ENCODE data around the gene ITGB3. TPM values are rescaled to one million over a fixed set of nuclear protein-coding genes. Genes with fewer than 3 reads are reported as not detected.
A peak's percentile ranks its signal among the peaks of the same experiment; 100 is the strongest.

The ITGB3 gene
- total RNA-seq, 3 donors from 2014 or later, result 3.9 to 58.4 (median 6.8) TPM

DNA sequence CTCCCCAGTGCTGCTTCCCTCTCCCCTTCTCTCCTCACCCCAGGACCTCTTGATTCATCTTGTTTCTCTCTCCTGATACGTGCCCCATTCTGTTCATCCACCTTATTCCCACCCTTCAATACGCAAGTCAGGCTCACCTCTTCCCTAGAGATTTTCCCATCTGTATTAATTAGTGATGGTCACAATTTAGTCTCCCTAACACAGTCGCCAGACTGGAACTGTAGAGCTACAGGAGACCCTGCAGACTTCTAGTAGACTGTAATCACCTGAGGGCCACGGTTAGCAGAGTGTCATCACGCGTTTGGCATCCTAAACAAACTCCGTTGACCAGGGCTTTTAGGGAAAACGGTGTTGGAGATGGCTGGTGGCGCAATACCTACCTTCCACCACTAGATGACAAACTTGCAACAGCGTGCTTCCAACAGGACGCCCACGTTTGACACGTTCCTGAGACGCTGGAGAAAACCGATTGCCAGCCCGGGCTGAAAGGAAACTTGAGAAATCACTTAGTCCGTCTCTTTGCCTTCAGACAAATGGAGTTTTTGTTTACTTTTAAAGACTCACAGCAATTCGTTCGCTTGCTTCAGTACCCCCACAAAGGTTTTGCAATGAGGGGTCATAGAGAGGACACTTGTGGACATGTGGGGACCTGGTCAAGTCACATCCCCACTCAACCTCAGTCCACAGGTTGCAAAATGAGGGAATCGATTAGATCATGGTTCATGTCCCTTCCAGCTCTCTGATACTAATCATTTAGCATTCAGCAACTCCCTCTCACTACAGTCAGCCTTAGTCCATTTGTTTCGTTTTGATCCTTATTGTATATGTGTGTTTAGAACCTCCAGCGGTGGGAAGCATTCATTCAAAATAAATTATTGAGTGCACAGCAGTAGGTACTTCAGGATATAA is 23.8 kb upstream of the ITGB3 start:
- H3K4me3 ChIP-seq, result no peak overlapping the region
- intact Hi-C loops (cut with DNase I, micrococcal nuclease), result loop anchor here (2.0 to 10.0 kb wide), 3 partner anchors 83 to 385 kb away; no protein-coding TSS in a partner anchor
- ATAC-seq, result peak; percentile 96

DNA sequence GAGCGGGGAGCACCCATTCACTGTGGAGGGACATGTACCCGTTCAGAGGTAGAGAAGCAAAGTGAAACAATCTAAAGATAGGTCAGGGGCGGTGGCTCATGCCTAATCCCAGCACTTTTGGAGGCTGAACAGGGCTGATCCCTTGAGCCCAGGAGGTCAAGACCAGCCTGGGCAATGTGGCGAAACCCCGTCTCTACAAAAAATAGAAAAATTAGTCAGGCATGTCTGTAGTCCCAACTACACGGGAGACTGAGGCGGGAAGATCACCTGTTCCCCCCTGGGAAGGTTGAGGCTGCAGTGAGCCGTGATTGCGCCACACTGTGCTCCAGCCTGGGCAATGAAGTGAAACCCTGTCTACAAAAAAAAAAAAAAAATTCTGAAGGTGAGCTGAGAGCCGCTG is 22.8 kb upstream of the ITGB3 start:
- DNase-seq (no peak), ATAC-seq (no peak)
- TF ChIP-seq, protein P1, sequence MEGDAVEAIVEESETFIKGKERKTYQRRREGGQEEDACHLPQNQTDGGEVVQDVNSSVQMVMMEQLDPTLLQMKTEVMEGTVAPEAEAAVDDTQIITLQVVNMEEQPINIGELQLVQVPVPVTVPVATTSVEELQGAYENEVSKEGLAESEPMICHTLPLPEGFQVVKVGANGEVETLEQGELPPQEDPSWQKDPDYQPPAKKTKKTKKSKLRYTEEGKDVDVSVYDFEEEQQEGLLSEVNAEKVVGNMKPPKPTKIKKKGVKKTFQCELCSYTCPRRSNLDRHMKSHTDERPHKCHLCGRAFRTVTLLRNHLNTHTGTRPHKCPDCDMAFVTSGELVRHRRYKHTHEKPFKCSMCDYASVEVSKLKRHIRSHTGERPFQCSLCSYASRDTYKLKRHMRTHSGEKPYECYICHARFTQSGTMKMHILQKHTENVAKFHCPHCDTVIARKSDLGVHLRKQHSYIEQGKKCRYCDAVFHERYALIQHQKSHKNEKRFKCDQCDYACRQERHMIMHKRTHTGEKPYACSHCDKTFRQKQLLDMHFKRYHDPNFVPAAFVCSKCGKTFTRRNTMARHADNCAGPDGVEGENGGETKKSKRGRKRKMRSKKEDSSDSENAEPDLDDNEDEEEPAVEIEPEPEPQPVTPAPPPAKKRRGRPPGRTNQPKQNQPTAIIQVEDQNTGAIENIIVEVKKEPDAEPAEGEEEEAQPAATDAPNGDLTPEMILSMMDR (IDR thresholded peaks at IDR 0.05), result no peak
- peaks cover 8% of the 10 kb centered on the region for H3K4me1 ChIP-seq (ENCODE audit: low read depth)
- no peak overlapping the region for H3K4me3 ChIP-seq
- H3K36me3 ChIP-seq (ENCODE audit: low read depth), result no peaks in the 10 kb centered on the region
- intact Hi-C loops (cut with DNase I, micrococcal nuclease), result loop anchor here in 1 of 2 donors (2.0 kb wide), 1 partner anchor 84 kb away; no protein-coding TSS in a partner anchor
- H3K9me3 ChIP-seq, result no peaks in the 10 kb centered on the region

More for the DNA sequence above, 23.8 kb upstream of the ITGB3 start:
- DNase-seq, result peak; percentile 73 to 90 (median 74)
- TF ChIP-seq, protein P1 (IDR thresholded peaks at IDR 0.05), result peak; percentile 97
- H3K36me3 ChIP-seq (ENCODE audit: low read depth), result no peaks in the 10 kb centered on the region
- H3K4me1 ChIP-seq (ENCODE audit: low read depth), result peaks cover 8% of the 10 kb centered on the region
- H3K9me3 ChIP-seq, result no peaks in the 10 kb centered on the region

DNA sequence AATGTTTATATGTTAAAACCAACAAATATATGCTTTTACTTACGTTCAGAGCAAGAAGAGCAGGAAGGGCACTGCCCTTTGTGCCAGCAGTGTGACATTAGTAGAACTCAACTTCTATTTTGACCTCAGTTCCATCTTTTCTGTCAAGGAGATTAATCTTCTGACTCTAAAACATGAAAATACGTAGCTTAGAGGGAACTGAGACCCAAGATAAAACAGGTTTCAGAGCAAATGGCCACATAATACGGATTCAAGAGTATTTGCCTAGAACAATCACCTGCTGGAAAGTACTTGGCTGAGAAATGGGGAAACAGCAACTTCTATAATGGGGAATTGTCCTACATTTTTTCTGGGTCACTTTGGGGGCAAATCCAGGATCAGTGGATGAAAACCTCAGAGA is 22.3 kb upstream of the ITGB3 start:
- Histone ChIP-seq H3K9me3 (no peaks in the 10 kb centered on the region), H3K4me3 (no peak overlapping the region), H3K36me3 (ENCODE audit: low read depth) (no peaks in the 10 kb centered on the region), H3K4me1 (ENCODE audit: low read depth) (peaks cover 8% of the 10 kb centered on the region)
- ATAC-seq (no peak), DNase-seq (no peak)
- TF ChIP-seq, protein P1 (IDR thresholded peaks at IDR 0.05), result no peak
- intact Hi-C loops (cut with DNase I, micrococcal nuclease), result loop anchor here in 1 of 2 donors (2.0 kb wide), 1 partner anchor 83 kb away; no protein-coding TSS in a partner anchor

DNA sequence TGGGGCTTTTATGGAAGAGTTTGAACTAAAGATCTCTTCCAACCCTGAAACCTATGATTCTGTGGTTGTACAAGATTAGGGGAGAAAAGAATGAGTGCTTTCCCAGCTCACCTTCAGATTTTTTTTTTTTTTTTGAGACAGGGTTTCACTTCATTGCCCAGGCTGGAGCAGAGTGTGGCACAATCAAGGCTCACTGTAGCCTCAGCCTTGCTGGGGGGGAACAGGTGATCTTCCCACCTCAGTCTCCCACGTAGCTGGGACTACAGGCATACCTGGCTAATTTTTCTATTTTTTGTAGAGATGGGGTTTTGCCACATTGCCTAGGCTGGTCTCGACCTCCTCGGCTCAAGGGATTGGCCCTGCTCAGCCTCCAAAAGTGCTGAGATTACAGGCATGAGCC is 21.8 kb upstream of the ITGB3 start:
- TF ChIP-seq, protein P1 (IDR thresholded peaks at IDR 0.05), result no peak

DNA sequence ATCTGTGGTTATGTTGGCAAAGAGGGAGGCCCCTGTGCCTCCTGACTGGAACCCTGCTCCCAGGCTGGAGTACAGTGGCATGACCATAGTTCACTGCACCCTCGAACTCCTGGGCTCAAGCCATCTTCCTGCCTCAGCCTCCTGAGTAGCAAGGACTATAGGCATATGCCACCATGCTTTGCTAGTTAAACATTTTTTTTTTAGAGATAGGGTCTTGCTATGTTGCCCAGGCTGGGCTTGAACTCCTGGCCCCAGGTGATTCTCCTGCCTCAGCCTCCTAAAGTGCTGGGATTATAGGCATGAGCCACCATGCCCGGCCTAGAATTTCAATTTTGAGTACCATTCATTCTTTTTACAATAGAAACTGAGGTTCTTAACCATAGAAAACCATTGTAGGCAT is 21.2 kb upstream of the ITGB3 start:
- intact Hi-C loops (cut with DNase I, micrococcal nuclease), result no loop called here
- Histone ChIP-seq H3K36me3 (ENCODE audit: low read depth) (no peaks in the 10 kb centered on the region), H3K9me3 (peaks cover 3% of the 10 kb centered on the region), H3K4me3 (no peak overlapping the region), H3K4me1 (ENCODE audit: low read depth) (peaks cover 8% of the 10 kb centered on the region)
- DNase-seq (no peak), ATAC-seq (no peak)
- TF ChIP-seq, protein P1 (IDR thresholded peaks at IDR 0.05), result no peak

More for the DNA sequence above, 21.8 kb upstream of the ITGB3 start:
- intact Hi-C loops (cut with DNase I, micrococcal nuclease), result loop anchor here in 1 of 2 donors (2.0 kb wide), 1 partner anchor 83 kb away; no protein-coding TSS in a partner anchor
- no peak overlapping the region for H3K4me3 ChIP-seq
- H3K36me3 ChIP-seq (ENCODE audit: low read depth), result no peaks in the 10 kb centered on the region
- peaks cover 8% of the 10 kb centered on the region for H3K4me1 ChIP-seq (ENCODE audit: low read depth)
- ATAC-seq (no peak), DNase-seq (no peak)
- no peaks in the 10 kb centered on the region for H3K9me3 ChIP-seq
